Vagina (tissue), 2 donors: ENCODE data around the gene SERPINE2. TPM values are rescaled to one million over a fixed set of nuclear protein-coding genes. Genes with fewer than 3 reads are reported as not detected.

Source experiments
- DNase-seq, 2 donors: peaks; one replicate each; pipeline ENCODE4 v3.0.0-alpha.2; 2017; ENCODE audit errors: extremely low spot score in 2 of 2
- H3K27ac ChIP-seq: fragments of 200-600 bp; sonication (generic); one replicate; pipeline ENCODE4 v1.5.1; 2019
- H3K27me3 ChIP-seq: fragments of 200-600 bp; sonication (generic); one replicate; pipeline ENCODE4 v1.5.1; 2019
- H3K36me3 ChIP-seq, 2 donors: fragments of 200-600 bp; sonication (generic); one replicate each; pipeline ENCODE4 v1.5.1; 2017 to 2019
- H3K4me1 ChIP-seq: fragments of 200-600 bp; sonication (generic); one replicate; pipeline ENCODE4 v1.5.1; 2019
- H3K4me3 ChIP-seq, 2 donors: fragments of 200-600 bp; sonication (generic); 1 replicate in 1 of 2; 2 replicates in 1 of 2; pipeline ENCODE4 v1.5.1; 2016 to 2019
- H3K9me3 ChIP-seq: fragments of 200-600 bp; sonication (generic); one replicate; pipeline ENCODE4 v1.5.1; 2019
- CTCF ChIP-seq, 3 experiments: fragments of 450-650 bp in 2 of 3; fragments of 200-600 bp in 1 of 3; sonication (generic) in 1 of 3; IDR thresholded peaks; one replicate each; pipeline ENCODE4 v1.5.1; 2017 to 2019; ENCODE audit warnings: antibody characterized with exemption in 3 of 3, mild to moderate bottlenecking in 2 of 3, moderate library complexity in 2 of 3
- POLR2A ChIP-seq, 2 donors: fragments of 450-650 bp; IDR thresholded peaks; one replicate each; pipeline ENCODE4 v1.6.1; 2017; ENCODE audit warnings: antibody characterized with exemption in 2 of 2, mild to moderate bottlenecking in 2 of 2, moderate library complexity in 2 of 2
- POLR2AphosphoS5 ChIP-seq, 2 donors: sonication (generic); formaldehyde crosslinking; IDR thresholded peaks; one replicate each; pipeline ENCODE4 v1.9.0; 2017; ENCODE audit warnings: antibody characterized with exemption in 2 of 2, mild to moderate bottlenecking in 2 of 2, low read depth in 1 of 2; ENCODE audit not compliant: insufficient read depth in 1 of 2
- intact Hi-C: fragments of 100-400 bp; cut with DNase I; formaldehyde crosslinking; loops from one replicate; pipeline ENCODE4 v1.15.1; 2023
- total RNA-seq: library from RNA; depleted of rRNA; stranded (reverse); fragments of >200 nt; gene quantifications from one replicate; pipeline ENCODE4 v1.2.3, GENCODE V29; 2016

SERPINE2 gene
- total RNA-seq, 1 donor from 2014 or later: 52.3 TPM

DNA sequence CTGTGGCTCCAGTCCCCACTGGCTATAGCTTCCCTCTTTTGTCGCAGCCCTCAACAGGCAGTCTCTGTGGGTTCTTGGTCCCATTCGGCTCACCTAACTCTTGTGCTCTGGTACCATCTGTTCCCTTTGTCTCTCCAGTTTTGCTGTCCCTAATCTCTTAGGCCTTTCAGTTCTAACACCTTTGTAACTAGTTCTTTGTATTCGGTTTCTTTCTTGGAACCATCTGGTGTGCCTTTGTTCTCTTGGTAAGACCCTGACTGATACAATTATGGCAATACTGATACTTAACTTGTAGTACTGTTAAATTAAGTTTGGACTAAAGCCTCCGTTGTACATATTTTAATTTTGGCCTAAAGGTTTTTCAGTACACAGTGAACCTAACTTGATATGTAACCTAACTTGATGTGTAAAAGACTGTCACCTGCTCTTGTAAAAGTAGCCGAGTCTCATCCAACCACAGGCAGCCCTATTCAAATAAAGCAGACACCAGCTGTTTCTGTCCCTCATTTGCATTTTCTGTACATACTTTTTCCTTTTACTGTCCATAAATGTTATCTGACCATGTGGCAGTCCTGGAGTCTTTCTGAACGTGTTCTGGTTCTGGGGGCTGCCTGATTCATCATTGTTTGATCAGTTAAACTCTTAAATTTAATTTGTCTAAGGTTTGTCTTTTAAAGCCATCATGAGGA, 86.7 kb downstream of the SERPINE2 start:
- H3K36me3 ChIP-seq: no peaks in the 10 kb centered on the region
- H3K4me1 ChIP-seq: peaks cover 9% of the 10 kb centered on the region
- H3K27me3 ChIP-seq: no peaks in the 10 kb centered on the region
- no peak overlapping the region for H3K4me3 ChIP-seq
- DNase-seq: no peak
- H3K27ac ChIP-seq: no peak overlapping the region
- TF ChIP-seq POLR2A (IDR thresholded peaks at IDR 0.05) (no peak), CTCF (IDR thresholded peaks at IDR 0.05) (no peak), POLR2AphosphoS5 (IDR thresholded peaks at IDR 0.05; ENCODE audit: insufficient read depth in 1 of 2, low read depth in 1 of 2) (no peak)
- intact Hi-C loops: no loop called here
- H3K9me3 ChIP-seq: no peaks in the 10 kb centered on the region

GRCh38 chr2:223950448-223951347, 88.4 kb downstream of the SERPINE2 start:
- DNase-seq: no peak
- H3K27ac ChIP-seq: no peak overlapping the region
- intact Hi-C loops: no loop called here
- H3K4me1 ChIP-seq: peaks cover 4% of the 10 kb centered on the region
- no peaks in the 10 kb centered on the region for H3K27me3 ChIP-seq
- TF ChIP-seq POLR2A (IDR thresholded peaks at IDR 0.05) (no peak), CTCF (IDR thresholded peaks at IDR 0.05) (no peak), POLR2AphosphoS5 (IDR thresholded peaks at IDR 0.05; ENCODE audit: insufficient read depth in 1 of 2, low read depth in 1 of 2) (no peak)
- no peaks in the 10 kb centered on the region for H3K9me3 ChIP-seq
- H3K36me3 ChIP-seq: no peaks in the 10 kb centered on the region
- H3K4me3 ChIP-seq: no peak overlapping the region

DNA sequence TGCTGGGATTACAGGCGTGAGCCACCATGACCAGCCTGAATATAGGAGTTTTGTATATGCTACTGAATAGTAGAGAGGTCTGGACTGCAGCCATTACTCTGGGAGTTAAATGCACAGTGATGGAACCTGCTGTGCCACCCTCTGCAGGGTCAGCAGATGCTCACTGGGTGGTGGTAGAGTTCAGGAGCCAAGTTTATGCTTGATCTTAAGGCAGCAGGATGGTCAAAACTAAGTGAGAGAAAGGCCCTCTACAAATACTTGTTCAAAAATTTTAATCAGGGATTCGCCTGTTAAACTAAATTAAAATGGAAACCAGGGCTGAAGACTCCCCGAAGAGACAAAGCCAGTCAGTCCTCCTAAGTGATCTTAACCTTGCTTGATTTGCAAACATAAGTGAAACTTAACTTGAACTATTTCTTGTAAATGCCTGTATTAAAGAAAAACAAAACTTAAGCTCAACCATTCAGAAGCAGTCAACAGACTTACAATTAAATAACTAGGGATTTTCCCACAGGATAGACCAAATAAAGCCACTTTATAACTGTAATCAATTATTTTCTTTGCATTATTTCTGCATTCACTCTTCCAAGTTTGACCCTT, 89.7 kb downstream of the SERPINE2 start:
- Histone ChIP-seq H3K27ac (no peak overlapping the region), H3K4me3 (no peak overlapping the region), H3K9me3 (no peaks in the 10 kb centered on the region), H3K36me3 (no peaks in the 10 kb centered on the region), H3K27me3 (no peaks in the 10 kb centered on the region), H3K4me1 (peaks cover 9% of the 10 kb centered on the region)
- TF ChIP-seq CTCF (IDR thresholded peaks at IDR 0.05) (no peak), POLR2A (IDR thresholded peaks at IDR 0.05) (no peak), POLR2AphosphoS5 (IDR thresholded peaks at IDR 0.05; ENCODE audit: insufficient read depth in 1 of 2, low read depth in 1 of 2) (no peak)
- intact Hi-C loops: no loop called here
- DNase-seq: no peak

GRCh38 chr2:223947711-223948205, 91.3 kb downstream of the SERPINE2 start:
- Histone ChIP-seq H3K27ac (no peak overlapping the region), H3K4me3 (no peak overlapping the region), H3K36me3 (no peaks in the 10 kb centered on the region), H3K4me1 (peaks cover 17% of the 10 kb centered on the region), H3K9me3 (no peaks in the 10 kb centered on the region), H3K27me3 (no peaks in the 10 kb centered on the region)
- DNase-seq: no peak
- intact Hi-C loops: no loop called here
- no peak for TF ChIP-seq POLR2A (IDR thresholded peaks at IDR 0.05)
- no peak for TF ChIP-seq CTCF (IDR thresholded peaks at IDR 0.05)
- no peak for TF ChIP-seq POLR2AphosphoS5 (IDR thresholded peaks at IDR 0.05; ENCODE audit: insufficient read depth in 1 of 2, low read depth in 1 of 2)
